ENCODE results near the gene GJC3.

The GJC3 gene

DNA sequence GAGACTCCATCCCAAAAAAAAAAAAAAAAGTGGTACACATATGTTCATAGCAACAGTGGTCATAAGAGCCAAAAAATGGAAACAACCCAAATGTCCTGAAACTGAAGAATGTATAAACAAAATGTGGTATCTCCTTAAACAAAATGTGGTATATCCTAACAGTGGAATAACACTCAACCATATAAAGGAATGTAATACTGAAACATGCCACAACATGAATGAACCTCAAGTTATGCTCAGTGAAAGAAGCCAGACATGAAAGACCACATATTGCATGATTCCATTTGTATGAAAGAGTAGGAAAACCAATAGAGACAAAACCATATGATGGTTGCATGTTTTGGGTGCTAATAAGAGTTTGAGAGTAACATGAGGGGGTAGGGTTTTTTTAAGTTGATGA, 3.1 kb downstream of the GJC3 start:
- Histone ChIP-seq H3K4me1 (ENCODE audit: control insufficient read depth, insufficient read depth, low read depth, low read length) (peaks cover 3% of the 10 kb centered on the region), H2BK15ac (ENCODE audit: low read depth, poor library complexity, severe bottlenecking) (no peak overlapping the region), H3K9me3 (ENCODE audit: control insufficient read depth, low read length) (no peaks in the 10 kb centered on the region), H2AK5ac (ENCODE audit: low read length, severe bottlenecking) (no peak overlapping the region), H2AFZ (ENCODE audit: low read depth, low read length) (no peak overlapping the region), H3K4me3 (ENCODE audit: insufficient read depth in 1 of 2, low read depth in 1 of 2, low read length in 2 of 2) (no peak overlapping the region), H3K4me2 (ENCODE audit: low read length, poor library complexity, severe bottlenecking) (no peak overlapping the region), H3K4ac (ENCODE audit: low read depth in 1 of 2, low read length in 2 of 2) (no peak overlapping the region), H3K36me3 (ENCODE audit: control insufficient read depth in 1 of 2, insufficient read depth in 2 of 2, low read depth in 1 of 2, low read length in 2 of 2) (peaks cover 0 to 10% of the 10 kb centered on the region in 2 experiments), H2BK12ac (ENCODE audit: low read length in 2 of 2) (no peak overlapping the region), H3K79me1 (replicated peaks; ENCODE audit: low read length, poor library complexity, severe bottlenecking) (no peaks in the 10 kb centered on the region), H3K18ac (ENCODE audit: low read depth in 1 of 2, low read length in 2 of 2) (no peak overlapping the region), H3K27ac (ENCODE audit: low read length, poor library complexity, severe bottlenecking) (no peak overlapping the region), H3K14ac (ENCODE audit: low read length in 2 of 2) (no peak overlapping the region), H2BK120ac (ENCODE audit: low read depth, low read length) (no peak overlapping the region), H3K27me3 (ENCODE audit: control insufficient read depth in 1 of 2, insufficient read depth in 1 of 2, low read length in 2 of 2) (peaks cover 23 to 41% of the 10 kb centered on the region in 2 experiments), H3K23ac (ENCODE audit: low read length in 2 of 2) (no peak overlapping the region), H4K91ac (ENCODE audit: low read length) (no peak overlapping the region), H4K8ac (ENCODE audit: low read length) (no peak overlapping the region), H3K9ac (ENCODE audit: low read length) (no peak overlapping the region), H2BK5ac (ENCODE audit: low read depth, low read length, poor library complexity, severe bottlenecking) (no peak overlapping the region)
- no peak for DNase-seq

DNA sequence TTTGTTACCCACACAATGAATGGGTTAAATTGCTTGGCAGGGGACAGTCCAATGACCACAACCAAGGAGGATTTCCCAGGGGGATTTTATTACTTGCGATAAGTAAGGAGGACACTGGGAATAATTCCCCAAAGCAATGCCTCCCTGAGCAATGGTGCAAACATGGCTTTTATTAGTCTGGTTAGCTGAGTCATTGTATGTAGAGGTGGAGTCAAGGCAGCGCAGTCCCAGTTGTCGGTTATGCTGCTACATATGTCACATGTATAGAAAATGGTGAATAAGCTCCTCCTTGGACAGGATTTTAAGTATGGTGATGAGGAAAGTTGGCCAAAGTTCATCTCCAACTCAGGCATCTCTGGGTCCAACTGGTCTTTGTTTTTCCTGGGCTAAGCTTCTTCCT, 6.2 kb downstream of the GJC3 start:
- H3K9me3 ChIP-seq (ENCODE audit: control insufficient read depth, low read length), result no peaks in the 10 kb centered on the region
- no peak overlapping the region for H3K14ac ChIP-seq (ENCODE audit: low read length in 2 of 2)
- H3K9ac ChIP-seq (ENCODE audit: low read length), result no peak overlapping the region
- H4K91ac ChIP-seq (ENCODE audit: low read length), result no peak overlapping the region
- no peak overlapping the region for H3K4ac ChIP-seq (ENCODE audit: low read depth in 1 of 2, low read length in 2 of 2)
- no peak overlapping the region for H3K4me2 ChIP-seq (ENCODE audit: low read length, poor library complexity, severe bottlenecking)
- no peak overlapping the region for H2BK12ac ChIP-seq (ENCODE audit: low read length in 2 of 2)
- no peaks in the 10 kb centered on the region for H3K79me1 ChIP-seq (replicated peaks; ENCODE audit: low read length, poor library complexity, severe bottlenecking)
- H3K23ac ChIP-seq (ENCODE audit: low read length in 2 of 2), result no peak overlapping the region
- H3K18ac ChIP-seq (ENCODE audit: low read depth in 1 of 2, low read length in 2 of 2), result no peak overlapping the region
- H3K4me3 ChIP-seq (ENCODE audit: insufficient read depth in 1 of 2, low read depth in 1 of 2, low read length in 2 of 2), result no peak overlapping the region
- no peak overlapping the region for H4K8ac ChIP-seq (ENCODE audit: low read length)
- 94% methylated on average over 3 of the region's 3 CpGs for WGBS
- H2BK120ac ChIP-seq (ENCODE audit: low read depth, low read length), result no peak overlapping the region
- no peak overlapping the region for H2AFZ ChIP-seq (ENCODE audit: low read depth, low read length)
- H3K36me3 ChIP-seq (ENCODE audit: control insufficient read depth in 1 of 2, insufficient read depth in 2 of 2, low read depth in 1 of 2, low read length in 2 of 2), result peaks cover 0 to 14% of the 10 kb centered on the region in 2 experiments
- no peak overlapping the region for H2AK5ac ChIP-seq (ENCODE audit: low read length, severe bottlenecking)
- H3K4me1 ChIP-seq (ENCODE audit: control insufficient read depth, insufficient read depth, low read depth, low read length), result peaks cover 2% of the 10 kb centered on the region
- H3K27ac ChIP-seq (ENCODE audit: low read length, poor library complexity, severe bottlenecking), result no peak overlapping the region
- H2BK5ac ChIP-seq (ENCODE audit: low read depth, low read length, poor library complexity, severe bottlenecking), result no peak overlapping the region
- H2BK15ac ChIP-seq (ENCODE audit: low read depth, poor library complexity, severe bottlenecking), result no peak overlapping the region
- DNase-seq, result no peak
- peaks cover 12 to 16% of the 10 kb centered on the region in 2 experiments for H3K27me3 ChIP-seq (ENCODE audit: control insufficient read depth in 1 of 2, insufficient read depth in 1 of 2, low read length in 2 of 2)

DNA sequence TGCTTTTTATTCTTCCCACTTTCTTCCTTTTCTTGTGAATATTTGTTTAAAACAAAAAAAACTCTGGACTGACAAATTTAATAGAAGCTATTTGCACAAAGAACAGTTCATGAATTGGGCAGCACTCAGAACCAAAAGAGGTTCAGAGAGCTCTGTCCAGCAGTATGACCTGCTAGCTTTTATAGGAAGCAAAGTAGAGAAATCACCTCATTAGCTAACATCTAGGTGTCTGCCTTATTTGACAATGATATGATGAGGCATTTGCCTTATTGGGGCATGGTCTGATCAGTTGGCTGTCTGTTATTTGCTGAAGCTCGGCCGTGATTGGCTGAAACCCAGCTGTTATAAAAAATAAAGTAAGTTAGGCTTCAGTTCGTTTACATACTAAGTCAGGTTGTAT, 9.3 kb downstream of the GJC3 start:
- Histone ChIP-seq H3K4me3 (ENCODE audit: insufficient read depth in 1 of 2, low read depth in 1 of 2, low read length in 2 of 2) (peak overlapping the region in 1 of 2 experiments; percentile 94), H3K36me3 (ENCODE audit: control insufficient read depth in 1 of 2, insufficient read depth in 2 of 2, low read depth in 1 of 2, low read length in 2 of 2) (peaks cover 0 to 35% of the 10 kb centered on the region in 2 experiments)

DNA sequence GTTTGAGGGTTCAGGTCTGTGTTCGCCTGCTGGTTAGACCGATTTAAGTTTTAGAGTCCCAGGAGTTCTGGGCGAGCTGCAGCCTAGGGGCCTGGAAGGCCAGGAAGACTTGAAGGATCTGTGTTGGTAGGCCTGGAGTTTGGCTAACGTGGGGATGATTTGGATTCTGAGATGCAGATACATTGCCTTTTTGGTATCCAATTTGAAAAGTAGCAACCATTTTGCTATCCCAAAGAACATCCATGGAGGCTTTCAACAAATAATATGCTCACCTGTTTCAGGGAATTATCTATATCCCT, 9.7 kb downstream of the GJC3 start:
- H3K9me3 ChIP-seq (ENCODE audit: control insufficient read depth, low read length), result no peaks in the 10 kb centered on the region
- H4K8ac ChIP-seq (ENCODE audit: low read length), result no peak overlapping the region
- no peak overlapping the region for H2BK120ac ChIP-seq (ENCODE audit: low read depth, low read length)
- 80% methylated on average over 3 of the region's 4 CpGs for WGBS
- H3K4me2 ChIP-seq (ENCODE audit: low read length, poor library complexity, severe bottlenecking), result no peak overlapping the region
- H4K91ac ChIP-seq (ENCODE audit: low read length), result no peak overlapping the region
- H3K9ac ChIP-seq (ENCODE audit: low read length), result peak overlapping the region; percentile 96
- no peak overlapping the region for H3K23ac ChIP-seq (ENCODE audit: low read length in 2 of 2)
- no peak overlapping the region for H2BK5ac ChIP-seq (ENCODE audit: low read depth, low read length, poor library complexity, severe bottlenecking)
- H2BK12ac ChIP-seq (ENCODE audit: low read length in 2 of 2), result no peak overlapping the region
- no peak overlapping the region for H2BK15ac ChIP-seq (ENCODE audit: low read depth, poor library complexity, severe bottlenecking)
- no peaks in the 10 kb centered on the region for H3K79me1 ChIP-seq (replicated peaks; ENCODE audit: low read length, poor library complexity, severe bottlenecking)
- no peak for DNase-seq
- peaks cover 0 to 16% of the 10 kb centered on the region in 2 experiments for H3K27me3 ChIP-seq (ENCODE audit: control insufficient read depth in 1 of 2, insufficient read depth in 1 of 2, low read length in 2 of 2)
- peak overlapping the region in 1 of 2 experiments; percentile 94 for H3K4me3 ChIP-seq (ENCODE audit: insufficient read depth in 1 of 2, low read depth in 1 of 2, low read length in 2 of 2)
- H3K27ac ChIP-seq (ENCODE audit: low read length, poor library complexity, severe bottlenecking), result no peak overlapping the region
- no peak overlapping the region for H3K18ac ChIP-seq (ENCODE audit: low read depth in 1 of 2, low read length in 2 of 2)
- H3K14ac ChIP-seq (ENCODE audit: low read length in 2 of 2), result no peak overlapping the region
- no peak overlapping the region for H2AFZ ChIP-seq (ENCODE audit: low read depth, low read length)
- no peak overlapping the region for H3K4ac ChIP-seq (ENCODE audit: low read depth in 1 of 2, low read length in 2 of 2)
- no peak overlapping the region for H2AK5ac ChIP-seq (ENCODE audit: low read length, severe bottlenecking)
- H3K36me3 ChIP-seq (ENCODE audit: control insufficient read depth in 1 of 2, insufficient read depth in 2 of 2, low read depth in 1 of 2, low read length in 2 of 2), result peaks cover 0 to 37% of the 10 kb centered on the region in 2 experiments
- peaks cover 2% of the 10 kb centered on the region for H3K4me1 ChIP-seq (ENCODE audit: control insufficient read depth, insufficient read depth, low read depth, low read length)

More for the DNA sequence above, 9.3 kb downstream of the GJC3 start:
- no peak overlapping the region for H2AK5ac ChIP-seq (ENCODE audit: low read length, severe bottlenecking)
- H3K79me1 ChIP-seq (replicated peaks; ENCODE audit: low read length, poor library complexity, severe bottlenecking), result no peaks in the 10 kb centered on the region
- H3K4me2 ChIP-seq (ENCODE audit: low read length, poor library complexity, severe bottlenecking), result no peak overlapping the region
- no peak overlapping the region for H2BK120ac ChIP-seq (ENCODE audit: low read depth, low read length)
- no peak overlapping the region for H3K23ac ChIP-seq (ENCODE audit: low read length in 2 of 2)
- H2BK12ac ChIP-seq (ENCODE audit: low read length in 2 of 2), result no peak overlapping the region
- H4K91ac ChIP-seq (ENCODE audit: low read length), result no peak overlapping the region
- no peak overlapping the region for H2BK15ac ChIP-seq (ENCODE audit: low read depth, poor library complexity, severe bottlenecking)
- H3K9me3 ChIP-seq (ENCODE audit: control insufficient read depth, low read length), result no peaks in the 10 kb centered on the region
- H3K27me3 ChIP-seq (ENCODE audit: control insufficient read depth in 1 of 2, insufficient read depth in 1 of 2, low read length in 2 of 2), result peaks cover 0 to 14% of the 10 kb centered on the region in 2 experiments
- no peak overlapping the region for H3K4ac ChIP-seq (ENCODE audit: low read depth in 1 of 2, low read length in 2 of 2)
- H3K9ac ChIP-seq (ENCODE audit: low read length), result peak overlapping the region; percentile 96
- no peak overlapping the region for H3K27ac ChIP-seq (ENCODE audit: low read length, poor library complexity, severe bottlenecking)
- H3K4me1 ChIP-seq (ENCODE audit: control insufficient read depth, insufficient read depth, low read depth, low read length), result peaks cover 2% of the 10 kb centered on the region
- WGBS, result 84% methylated on average over 2 of the region's 3 CpGs
- no peak for DNase-seq
- H2BK5ac ChIP-seq (ENCODE audit: low read depth, low read length, poor library complexity, severe bottlenecking), result no peak overlapping the region
- no peak overlapping the region for H3K18ac ChIP-seq (ENCODE audit: low read depth in 1 of 2, low read length in 2 of 2)
- H2AFZ ChIP-seq (ENCODE audit: low read depth, low read length), result no peak overlapping the region
- no peak overlapping the region for H4K8ac ChIP-seq (ENCODE audit: low read length)
- H3K14ac ChIP-seq (ENCODE audit: low read length in 2 of 2), result no peak overlapping the region
